Right atrium auricular region (tissue), 2 donors: ENCODE measurements around the gene EPHB3. TPM values are rescaled to one million over a fixed set of nuclear protein-coding genes. Genes with fewer than 3 reads are reported as not detected.

ENCODE experiments used
- DNase-seq: peaks from one replicate; pipeline ENCODE4 v3.0.0-alpha.2; 2019; ENCODE audit warnings: low spot score
- H3K27ac ChIP-seq, 2 donors: fragments of 200-600 bp; sonication (generic); 1 replicate in 1 of 2; 2 replicates in 1 of 2; pipeline ENCODE4 v1.5.1; 2016 to 2019
- H3K27me3 ChIP-seq, 2 donors: fragments of 200-600 bp; sonication (generic); one replicate each; pipeline versions ENCODE4 v1.5.1 to v1.6.0; 2017 to 2019
- H3K36me3 ChIP-seq: fragments of 200-600 bp; sonication (generic); one replicate; pipeline ENCODE4 v1.5.1; 2016
- H3K4me1 ChIP-seq, 2 donors: fragments of 200-600 bp; sonication (generic); one replicate each; pipeline versions ENCODE4 v1.5.1 to v1.6.0; 2017 to 2019
- H3K4me3 ChIP-seq, 2 donors: fragments of 200-600 bp; sonication (generic); 1 replicate in 1 of 2; 2 replicates in 1 of 2; pipeline ENCODE4 v1.5.1; 2017 to 2019; ENCODE audit warnings: mild to moderate bottlenecking in 1 of 2, moderate library complexity in 1 of 2
- H3K9me3 ChIP-seq, 2 donors: fragments of 200-600 bp; sonication (generic); one replicate each; pipeline ENCODE4 v1.5.1; 2019
- CTCF ChIP-seq, 2 donors: fragments of 200-600 bp; sonication (generic); IDR thresholded peaks; one replicate each; pipeline ENCODE4 v1.5.1; 2019; ENCODE audit warnings: antibody characterized with exemption in 2 of 2
- total RNA-seq, 2 donors: library from RNA; depleted of rRNA; stranded (reverse); fragments of >200 nt; gene quantifications; one replicate each; pipeline ENCODE4 v1.1.0, GENCODE V29; 2016

The EPHB3 gene
- total RNA-seq, 2 donors from 2014 or later = 2.1 to 5.1 TPM

- Histone ChIP-seq H3K27me3 (no peaks in the 10 kb centered on the region), H3K27ac (no peak overlapping the region), H3K36me3 (no peaks in the 10 kb centered on the region), H3K4me1 (peaks cover 0 to 23% of the 10 kb centered on the region in 2 donors), H3K4me3 (no peak overlapping the region), H3K9me3 (no peaks in the 10 kb centered on the region)
- no peak for TF ChIP-seq CTCF (IDR thresholded peaks at IDR 0.05)
- DNase-seq = no peak
Measured at GRCh38 chr3:184557348-184557950, 4.1 kb upstream of the EPHB3 start.

DNA sequence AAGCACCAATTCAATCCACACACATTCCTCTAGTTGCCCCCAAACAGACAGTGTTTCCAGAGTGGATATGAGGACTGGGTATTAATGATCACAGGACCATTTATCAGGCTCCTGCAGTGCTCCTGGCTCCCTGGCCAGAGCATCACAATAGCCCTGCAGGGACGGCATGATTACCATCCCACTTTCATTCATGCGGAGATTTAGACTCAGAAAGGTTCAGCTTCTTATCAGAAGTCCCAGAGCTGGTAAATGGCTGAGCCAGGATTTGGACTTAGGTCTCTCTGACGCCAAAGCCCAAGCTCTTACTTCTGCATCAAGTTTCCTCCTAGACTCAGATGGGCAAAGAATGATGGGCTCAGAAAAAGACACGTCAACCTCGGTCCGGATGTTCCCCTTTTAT, 2.9 kb upstream of the EPHB3 start:
- no peak for TF ChIP-seq CTCF (IDR thresholded peaks at IDR 0.05)
- H3K9me3 ChIP-seq = no peaks in the 10 kb centered on the region
- peaks cover 0 to 28% of the 10 kb centered on the region in 2 donors for H3K4me1 ChIP-seq
- DNase-seq = no peak
- no peak overlapping the region for H3K27ac ChIP-seq
- H3K4me3 ChIP-seq = no peak overlapping the region
- no peaks in the 10 kb centered on the region for H3K36me3 ChIP-seq
- H3K27me3 ChIP-seq = no peaks in the 10 kb centered on the region

DNA sequence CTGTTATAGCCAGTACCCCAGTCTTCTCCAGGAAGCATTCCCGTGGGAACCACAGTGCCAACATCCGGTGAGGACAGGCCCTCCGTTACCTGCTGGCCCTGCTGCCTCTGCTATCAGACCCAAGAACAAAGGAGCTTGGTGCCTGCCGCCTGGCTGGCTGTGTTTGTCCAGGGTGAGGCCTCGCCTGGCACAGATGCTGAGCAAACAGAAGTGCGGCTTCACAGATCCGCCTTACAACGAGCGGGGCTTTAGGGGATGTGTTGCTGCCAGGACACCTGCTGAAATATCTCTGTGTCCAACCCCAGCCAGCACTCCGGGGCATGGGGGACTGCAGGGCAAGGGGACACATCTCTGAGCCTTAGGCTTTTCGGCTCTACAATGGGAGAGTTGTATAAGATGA, 2.2 kb upstream of the EPHB3 start:
- H3K27me3 ChIP-seq = no peaks in the 10 kb centered on the region
- no peak for TF ChIP-seq CTCF (IDR thresholded peaks at IDR 0.05)
- no peak for DNase-seq
- H3K4me3 ChIP-seq = no peak overlapping the region
- H3K4me1 ChIP-seq = peaks cover 0 to 34% of the 10 kb centered on the region in 2 donors
- no peaks in the 10 kb centered on the region for H3K36me3 ChIP-seq
- H3K9me3 ChIP-seq = no peaks in the 10 kb centered on the region
- H3K27ac ChIP-seq = no peak overlapping the region

DNA sequence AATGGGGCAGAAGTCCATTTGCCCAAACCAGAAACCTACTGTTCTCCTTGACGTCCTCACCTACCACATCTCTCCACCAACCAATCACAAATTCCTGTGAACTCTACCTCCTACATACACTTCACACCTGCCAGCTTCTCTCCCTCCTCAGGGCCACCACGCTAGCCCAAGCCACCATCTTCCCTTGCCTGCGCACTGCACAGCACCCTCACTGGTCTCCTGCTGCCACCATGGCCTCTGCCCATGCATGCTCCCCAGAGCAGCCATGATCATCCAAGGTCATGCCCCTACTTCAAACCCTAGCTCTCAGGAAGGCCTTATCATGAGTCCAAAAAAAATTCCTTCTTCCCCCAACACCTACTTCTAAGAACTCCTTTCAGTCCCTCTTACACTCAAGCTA, 1.1 kb upstream of the EPHB3 start:
- no peaks in the 10 kb centered on the region for H3K36me3 ChIP-seq
- H3K27me3 ChIP-seq = no peaks in the 10 kb centered on the region
- H3K9me3 ChIP-seq = no peaks in the 10 kb centered on the region
- H3K4me3 ChIP-seq = peak overlapping the region in 1 of 2 donors; percentile 73
- peaks cover 0 to 34% of the 10 kb centered on the region in 2 donors for H3K4me1 ChIP-seq
- no peak for DNase-seq
- no peak overlapping the region for H3K27ac ChIP-seq
- TF ChIP-seq CTCF (IDR thresholded peaks at IDR 0.05) = no peak

- DNase-seq = no peak
- H3K36me3 ChIP-seq = no peaks in the 10 kb centered on the region
- H3K4me3 ChIP-seq = peak overlapping the region; percentile 43 to 73
- peaks cover 0 to 38% of the 10 kb centered on the region in 2 donors for H3K4me1 ChIP-seq
- H3K27ac ChIP-seq = peak overlapping the region; percentile 29 to 62
- H3K9me3 ChIP-seq = no peaks in the 10 kb centered on the region
- H3K27me3 ChIP-seq = no peaks in the 10 kb centered on the region
- no peak for TF ChIP-seq CTCF (IDR thresholded peaks at IDR 0.05)
Measured at GRCh38 chr3:184561913-184562877, 610 bp downstream of the EPHB3 start.
